GM18868 (cell line): ENCODE measurements around the gene CLCN6.

Experiments used
- ATAC-seq: cut with Tn5 transposase; IDR thresholded peaks from one replicate; pipeline ENCODE4 v1.9.1; 2021; ENCODE audit warnings: mild to moderate bottlenecking, moderate library complexity; ENCODE audit not compliant: unreplicated experiment

CLCN6 gene, protein sequence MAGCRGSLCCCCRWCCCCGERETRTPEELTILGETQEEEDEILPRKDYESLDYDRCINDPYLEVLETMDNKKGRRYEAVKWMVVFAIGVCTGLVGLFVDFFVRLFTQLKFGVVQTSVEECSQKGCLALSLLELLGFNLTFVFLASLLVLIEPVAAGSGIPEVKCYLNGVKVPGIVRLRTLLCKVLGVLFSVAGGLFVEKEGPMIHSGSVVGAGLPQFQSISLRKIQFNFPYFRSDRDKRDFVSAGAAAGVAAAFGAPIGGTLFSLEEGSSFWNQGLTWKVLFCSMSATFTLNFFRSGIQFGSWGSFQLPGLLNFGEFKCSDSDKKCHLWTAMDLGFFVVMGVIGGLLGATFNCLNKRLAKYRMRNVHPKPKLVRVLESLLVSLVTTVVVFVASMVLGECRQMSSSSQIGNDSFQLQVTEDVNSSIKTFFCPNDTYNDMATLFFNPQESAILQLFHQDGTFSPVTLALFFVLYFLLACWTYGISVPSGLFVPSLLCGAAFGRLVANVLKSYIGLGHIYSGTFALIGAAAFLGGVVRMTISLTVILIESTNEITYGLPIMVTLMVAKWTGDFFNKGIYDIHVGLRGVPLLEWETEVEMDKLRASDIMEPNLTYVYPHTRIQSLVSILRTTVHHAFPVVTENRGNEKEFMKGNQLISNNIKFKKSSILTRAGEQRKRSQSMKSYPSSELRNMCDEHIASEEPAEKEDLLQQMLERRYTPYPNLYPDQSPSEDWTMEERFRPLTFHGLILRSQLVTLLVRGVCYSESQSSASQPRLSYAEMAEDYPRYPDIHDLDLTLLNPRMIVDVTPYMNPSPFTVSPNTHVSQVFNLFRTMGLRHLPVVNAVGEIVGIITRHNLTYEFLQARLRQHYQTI

DNA sequence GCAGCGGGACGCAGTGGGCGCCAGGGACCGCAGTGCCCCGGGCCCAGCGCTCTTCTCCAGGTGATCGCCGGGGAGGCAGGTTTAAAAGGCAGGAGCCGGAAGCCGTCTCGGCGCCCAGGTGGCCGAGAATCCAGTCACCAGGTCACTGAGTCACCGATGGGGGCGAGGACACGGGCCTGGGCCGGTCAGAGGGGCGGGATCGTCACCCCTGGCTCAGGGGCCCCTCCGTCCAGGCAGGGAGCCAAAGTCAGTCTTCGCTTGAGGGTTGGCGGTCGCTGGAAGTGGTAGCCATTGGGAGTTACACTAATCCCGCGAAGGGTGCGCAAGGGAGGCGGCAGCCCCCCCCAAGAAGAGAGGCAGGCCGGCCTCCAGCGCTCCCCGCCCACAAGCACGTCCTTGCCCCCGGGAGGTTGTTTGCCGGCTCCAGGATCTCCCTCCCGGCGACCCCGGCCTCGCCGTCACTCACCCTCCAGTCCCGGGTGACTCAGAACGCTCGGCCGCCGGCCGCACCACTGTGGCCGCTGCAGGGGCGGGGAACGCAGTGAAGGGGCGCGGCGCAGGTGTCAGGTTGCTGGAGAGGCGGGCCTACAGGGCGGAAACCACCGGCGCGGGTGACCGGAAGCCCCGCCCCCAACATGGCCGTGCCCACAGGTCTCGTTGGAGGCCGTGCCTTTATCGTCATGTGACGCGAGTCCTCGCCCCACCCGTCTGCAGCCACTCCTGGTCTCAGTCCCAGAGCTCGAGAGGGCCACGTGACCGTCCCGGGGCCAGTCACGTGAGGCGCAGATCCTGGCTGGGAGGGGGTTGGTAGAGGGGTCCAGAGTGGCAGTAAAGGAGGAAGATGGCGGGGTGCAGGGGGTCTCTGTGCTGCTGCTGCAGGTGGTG is at the start of gene CLCN6, which contains the start of gene MTHFR:
Gene CLCN6, plus strand, starts transcription at position 770 of the 885 bp plus-strand sequence. Its CDS starts 72 bp downstream, at position 842.
Gene MTHFR, minus strand, starts transcription at position 543 of the 885 bp plus-strand sequence. CDS start 2,848 bp downstream, outside the sequence.
- ATAC-seq: peak; percentile 85

DNA sequence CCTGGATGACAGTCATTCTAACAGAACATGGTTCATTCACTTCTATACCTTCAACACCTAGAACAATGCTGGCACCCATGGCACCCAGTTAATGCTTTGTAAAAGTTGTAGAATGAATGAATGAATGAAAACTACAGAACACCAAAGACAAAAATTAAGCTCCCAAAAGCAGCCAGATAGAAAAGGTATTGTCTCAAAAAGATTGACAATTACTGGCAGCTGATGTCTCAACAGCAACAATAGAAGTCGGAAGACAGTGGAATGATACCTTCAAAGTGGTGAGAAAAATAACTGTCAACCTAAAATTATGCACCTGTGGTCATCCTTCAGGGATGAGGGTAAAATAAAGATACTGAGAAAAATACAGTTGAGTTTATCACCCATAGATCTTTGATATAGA is 48.9 kb upstream of the CLCN6 start:
- ATAC-seq: no peak

DNA sequence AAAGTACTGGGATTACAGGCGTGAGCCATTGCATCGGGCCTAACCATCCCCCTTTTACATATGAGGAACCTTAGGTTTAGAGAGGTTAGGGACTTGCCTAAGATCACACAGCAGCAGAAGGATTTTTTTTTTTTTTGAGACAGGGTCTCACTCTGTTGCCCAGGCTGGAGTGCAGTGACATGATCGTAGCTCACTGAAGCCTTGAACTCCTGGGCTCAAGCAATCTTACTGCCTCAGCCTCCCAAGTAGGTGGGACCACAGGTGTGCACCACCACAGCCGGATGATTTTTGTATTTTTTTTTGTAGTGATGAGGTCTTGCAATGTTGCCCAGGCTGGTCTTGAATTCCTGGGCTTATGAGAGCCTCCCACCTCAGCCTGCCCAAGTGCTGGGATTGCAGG is 46.2 kb upstream of the CLCN6 start:
- ATAC-seq: no peak

DNA sequence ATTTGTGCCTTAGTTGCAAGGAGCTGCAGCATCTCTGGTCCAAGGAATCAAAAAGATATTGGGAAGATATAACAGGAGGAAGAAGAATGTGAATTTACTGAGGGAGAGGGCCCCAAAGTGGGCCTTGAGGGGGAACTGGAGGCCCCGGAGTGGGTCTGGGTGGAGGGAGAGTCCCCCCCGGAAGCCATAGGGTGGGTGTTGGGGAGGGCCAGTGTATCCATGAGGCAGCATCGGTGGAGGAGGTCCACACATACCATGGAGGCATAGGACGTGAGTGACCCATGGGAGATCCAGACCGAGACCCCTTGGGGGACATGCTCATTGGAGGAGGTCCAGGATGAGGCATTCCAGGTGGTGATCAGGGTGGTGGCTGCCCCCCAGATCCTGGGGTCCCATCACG is 44.7 kb upstream of the CLCN6 start:
- ATAC-seq: no peak

DNA sequence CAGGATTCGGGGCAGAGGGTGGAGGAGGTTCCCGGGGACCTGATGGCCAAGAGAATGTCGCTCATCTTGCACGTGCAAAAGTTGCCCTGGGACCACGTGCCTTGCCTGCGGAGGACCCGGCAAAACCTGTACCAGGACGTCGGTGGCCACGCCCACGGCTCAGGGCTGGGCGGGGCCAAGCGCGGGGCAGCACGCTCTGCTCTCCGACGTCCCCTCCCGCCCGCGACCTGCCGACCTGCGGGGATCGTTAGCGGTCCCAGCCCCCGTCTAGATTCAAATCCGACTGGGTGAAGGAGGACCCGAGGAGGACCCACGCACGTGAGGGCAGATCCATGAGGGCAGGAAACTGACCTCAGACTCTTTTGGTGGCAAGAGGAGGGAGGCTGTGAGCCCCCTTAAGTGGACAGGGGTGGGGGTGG is 44.0 kb upstream of the CLCN6 start, which contains the start of gene C1orf167:
Gene C1orf167, plus strand, starts transcription at position 206 of the 419 bp plus-strand sequence. CDS start 2,208 bp downstream, outside the sequence.
- ATAC-seq: no peak

DNA sequence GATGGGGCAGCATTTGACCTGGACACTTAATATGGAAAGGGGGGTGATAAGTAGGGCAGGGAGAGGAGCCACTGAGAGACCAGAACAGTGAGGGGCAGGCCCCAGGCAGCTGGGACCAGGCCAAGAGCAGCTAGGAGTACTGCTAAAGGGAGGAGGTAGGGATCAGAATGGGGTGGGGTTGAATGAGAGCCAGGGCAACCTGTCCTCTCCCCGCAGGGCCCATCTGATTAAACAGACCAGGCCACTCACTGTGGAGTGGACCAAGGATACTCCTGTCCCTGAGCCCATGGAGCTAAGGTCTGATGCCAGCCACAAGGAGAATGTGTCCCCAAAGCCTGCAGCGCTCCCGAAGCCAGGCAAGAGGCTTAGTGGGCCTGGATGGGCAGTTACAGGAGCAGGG is 41.9 kb upstream of the CLCN6 start:
- no peak for ATAC-seq

DNA sequence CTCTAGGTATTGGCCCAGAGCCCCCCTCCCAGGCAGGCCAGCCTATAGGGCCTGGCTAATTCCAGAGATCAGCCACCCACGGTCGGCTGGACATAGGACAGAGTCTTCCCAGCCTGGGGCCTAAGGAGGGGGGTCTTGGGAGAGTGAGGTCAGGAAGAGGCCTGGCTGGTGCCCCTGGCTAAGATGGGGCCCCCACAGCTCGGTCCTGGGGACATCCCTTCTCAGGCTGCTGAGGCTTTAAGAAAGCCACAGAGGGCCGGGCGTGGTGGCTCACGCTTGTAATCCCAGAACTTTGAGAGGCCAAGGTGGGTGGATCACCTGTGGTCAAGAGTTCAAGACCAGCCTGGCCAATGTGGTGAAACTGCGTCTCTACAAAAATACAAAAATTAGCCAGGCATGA is 41.5 kb upstream of the CLCN6 start:
- ATAC-seq: no peak

DNA sequence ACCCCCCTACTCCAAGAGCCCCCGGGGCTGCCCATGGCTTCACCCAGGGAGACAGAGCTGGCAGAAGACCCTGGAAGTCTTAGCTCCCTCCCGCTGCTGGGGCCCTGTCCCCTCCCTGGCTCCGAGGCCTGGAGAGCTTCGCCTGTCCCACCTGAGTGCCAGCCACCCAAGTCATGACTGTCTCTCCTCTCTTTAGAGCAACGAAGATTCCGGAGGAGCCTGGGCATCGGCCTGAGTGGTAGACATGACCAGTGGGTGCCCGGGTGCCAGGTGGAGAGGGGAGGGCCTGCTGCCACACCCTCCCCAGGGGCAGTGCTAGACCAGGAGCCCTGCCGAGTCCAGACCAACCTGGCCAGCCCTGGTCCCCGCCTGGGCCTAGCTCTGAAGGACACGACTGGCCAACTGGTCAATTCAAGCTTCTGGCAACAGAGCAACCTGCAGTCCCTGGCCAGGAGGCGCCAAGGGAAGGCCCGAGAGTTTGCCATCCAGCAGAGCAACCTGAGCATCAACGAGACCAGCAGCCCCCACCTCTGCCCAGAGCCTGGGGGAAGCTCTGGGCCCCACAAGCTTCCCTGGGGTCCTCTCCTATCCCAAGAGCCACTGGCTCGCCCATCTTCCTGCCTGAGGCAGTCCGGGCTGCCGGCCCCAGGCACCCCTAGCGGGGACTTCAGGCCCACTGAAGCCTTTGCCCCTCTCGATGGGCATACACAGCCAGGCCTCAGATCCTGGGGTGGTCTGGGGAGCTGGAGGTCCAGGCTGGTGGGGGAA is 40.1 kb upstream of the CLCN6 start:
- ATAC-seq: no peak

DNA sequence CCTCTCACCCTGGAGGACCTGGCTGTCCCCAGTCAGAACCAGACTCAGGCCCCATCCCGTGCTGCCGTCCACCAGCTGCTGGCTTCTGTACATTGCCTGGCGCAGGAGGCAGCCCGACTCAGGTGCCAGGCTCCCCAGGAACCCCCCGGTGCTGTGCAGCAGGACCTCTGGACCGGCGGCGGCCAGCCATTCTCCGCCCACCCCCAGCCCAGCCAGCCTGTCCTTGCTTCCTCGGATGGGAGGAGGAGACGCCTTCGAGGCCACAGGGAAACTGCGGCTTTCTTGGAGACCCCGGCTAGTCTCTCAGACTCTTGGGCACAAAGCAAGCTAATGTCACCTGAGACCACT is 39.6 kb upstream of the CLCN6 start:
- ATAC-seq: no peak

DNA sequence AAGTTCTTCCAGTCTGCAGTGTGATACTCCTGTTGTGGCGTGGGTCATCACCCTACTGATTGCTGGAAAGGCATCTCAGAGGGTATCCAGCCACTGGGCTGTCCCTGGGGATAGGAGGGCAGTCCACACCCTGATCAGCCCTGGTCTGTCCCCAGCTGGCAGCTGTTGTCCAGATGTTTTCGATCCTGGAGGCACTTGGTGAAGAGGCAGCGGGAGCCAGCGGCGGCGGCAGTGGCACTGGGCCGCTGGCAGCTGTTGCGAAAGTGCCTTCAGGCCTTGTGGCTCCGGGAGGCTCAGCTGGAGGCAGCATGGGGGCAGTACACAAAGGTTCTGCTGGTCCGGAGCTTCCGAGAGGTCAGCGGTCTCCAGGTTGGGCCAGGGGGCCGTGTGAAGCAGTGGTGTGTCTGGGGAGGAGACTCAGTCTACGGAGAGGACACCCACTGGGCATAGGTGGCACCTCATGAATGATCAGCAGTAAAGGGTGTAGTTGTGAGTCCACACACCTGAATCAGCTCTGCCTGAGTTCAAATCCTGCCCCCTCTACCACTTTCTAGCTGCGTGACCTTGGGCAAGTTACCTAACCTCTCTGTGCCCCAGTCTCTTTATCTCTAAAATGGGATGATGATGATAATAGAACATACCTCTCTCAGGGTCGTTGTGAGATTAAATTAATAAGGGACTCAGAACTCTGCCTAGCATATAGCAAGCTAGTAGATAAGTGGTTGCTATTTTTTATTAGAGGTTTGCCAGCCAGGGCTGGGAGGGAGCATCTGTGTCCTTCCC is 37.9 kb upstream of the CLCN6 start:
- ATAC-seq: no peak

DNA sequence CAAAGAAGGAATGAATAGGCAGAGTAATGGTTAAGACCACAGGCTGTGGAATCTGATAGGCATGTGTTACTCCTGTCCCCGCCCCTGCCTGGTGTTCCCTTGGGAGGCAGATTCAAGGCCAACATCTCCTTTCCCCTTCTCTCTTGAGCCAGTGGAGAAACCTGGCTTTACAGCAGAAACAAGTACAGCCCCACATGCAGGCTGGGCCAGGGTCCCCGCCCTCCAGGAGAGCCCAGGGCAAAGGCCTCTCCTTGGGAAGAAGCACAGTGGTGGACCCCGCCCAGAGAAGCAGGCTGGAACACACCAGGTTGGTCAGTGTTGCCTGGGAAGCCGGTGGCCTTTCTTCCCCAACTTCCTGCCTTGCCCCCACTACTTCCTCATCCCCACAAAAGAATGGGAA is 37.2 kb upstream of the CLCN6 start:
- no peak for ATAC-seq

DNA sequence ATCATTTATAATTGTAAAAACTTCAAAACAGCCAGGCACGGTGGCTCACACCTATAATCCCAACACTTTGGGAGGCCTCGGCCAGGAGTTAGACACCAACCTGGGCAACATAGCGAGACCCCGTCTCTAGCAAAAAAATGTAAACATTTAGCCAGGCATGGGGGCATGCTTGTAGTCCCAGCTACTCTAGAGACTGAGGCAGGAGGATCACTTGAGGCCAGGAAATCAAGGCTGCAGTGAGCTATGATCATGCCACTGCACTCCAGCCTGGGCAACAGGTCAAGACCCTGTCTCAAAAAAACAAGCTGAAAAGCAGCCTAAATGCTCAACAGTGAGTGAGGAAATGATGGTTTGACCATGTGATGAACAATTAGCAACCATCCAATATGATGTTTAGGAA is 36.7 kb upstream of the CLCN6 start:
- ATAC-seq: no peak

DNA sequence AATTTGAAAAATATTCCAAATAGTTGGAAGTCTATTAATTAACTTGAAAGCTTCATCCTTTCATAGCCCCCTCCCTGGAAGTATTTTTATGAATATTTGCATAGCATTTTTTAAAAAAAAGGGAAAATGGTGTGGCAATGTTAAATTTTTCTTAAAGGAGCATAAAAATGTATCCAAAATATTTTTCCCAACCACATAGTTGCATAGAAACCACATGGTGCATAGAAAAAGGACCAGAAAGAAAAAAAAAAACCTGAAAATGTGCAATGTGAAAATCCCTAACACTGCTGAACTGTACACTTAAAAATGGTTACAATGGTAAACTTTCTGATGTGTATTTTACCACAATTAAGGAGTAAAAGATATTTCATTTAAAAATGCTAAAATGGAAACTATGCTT is 36.0 kb upstream of the CLCN6 start:
- ATAC-seq: no peak

DNA sequence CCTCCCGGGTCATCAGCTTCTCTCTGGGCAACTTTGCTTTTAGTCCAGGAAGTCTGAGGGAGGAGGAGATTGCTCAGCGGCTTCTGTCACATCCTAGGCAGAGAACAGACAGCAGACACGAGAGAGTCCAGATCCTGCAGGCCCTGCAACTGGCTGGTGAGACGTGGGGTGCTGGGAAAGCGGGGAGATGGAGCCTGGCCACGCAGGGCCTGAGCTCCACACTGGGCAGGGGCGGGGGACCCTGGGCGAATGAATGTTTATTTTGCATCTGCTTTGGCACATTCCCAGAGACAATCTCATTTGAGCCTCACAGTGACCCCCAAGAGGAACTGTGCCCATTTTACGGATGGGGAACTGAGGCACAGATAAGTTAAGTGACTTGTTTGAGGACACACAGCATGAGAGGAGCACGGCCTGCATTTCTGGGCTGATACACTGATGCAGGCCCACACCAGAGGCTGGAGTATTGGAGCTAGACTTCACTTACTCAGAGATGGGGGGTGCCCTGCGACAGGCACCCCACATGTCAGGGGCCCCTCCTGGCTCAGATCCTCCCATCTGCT is 34.4 kb upstream of the CLCN6 start:
- no peak for ATAC-seq

DNA sequence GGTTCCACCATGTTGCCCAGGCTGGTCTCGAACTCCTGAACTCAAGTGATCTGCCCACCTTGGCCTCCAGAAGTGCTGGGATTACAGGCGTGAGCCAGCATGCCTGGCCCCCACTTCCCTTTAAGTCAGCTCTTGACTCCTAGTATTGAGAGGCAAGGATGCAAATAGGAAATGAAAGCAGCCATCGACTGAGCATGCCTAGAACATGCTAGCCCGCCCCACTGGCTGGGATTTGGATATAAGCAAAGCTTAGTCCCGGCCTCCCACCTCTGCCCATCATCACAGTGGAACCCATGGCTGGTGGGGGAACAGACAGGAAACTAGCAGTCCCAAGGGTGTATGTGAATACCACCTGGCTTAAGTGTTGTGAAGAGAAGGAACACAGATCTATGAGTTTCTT is 33.5 kb upstream of the CLCN6 start:
- ATAC-seq: no peak

DNA sequence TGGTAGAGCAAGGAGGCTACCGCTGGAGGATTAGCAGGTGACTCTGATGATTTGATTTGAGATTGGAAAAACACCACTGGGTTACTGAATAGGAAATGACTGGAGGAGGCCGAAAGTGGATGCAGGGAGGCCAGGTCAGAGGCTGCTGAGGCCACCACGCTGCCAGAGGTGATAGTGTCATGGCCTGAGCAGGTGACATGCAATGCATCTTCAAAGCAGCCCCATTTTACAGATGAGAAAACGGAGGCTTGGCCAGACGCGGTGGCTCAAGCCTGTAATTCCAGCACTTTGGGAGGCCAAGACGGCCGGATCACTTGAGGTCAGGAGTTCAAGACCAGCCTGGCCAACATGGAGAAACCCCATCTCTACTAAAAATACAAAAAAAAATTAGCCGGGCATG is 31.2 kb upstream of the CLCN6 start:
- no peak for ATAC-seq

DNA sequence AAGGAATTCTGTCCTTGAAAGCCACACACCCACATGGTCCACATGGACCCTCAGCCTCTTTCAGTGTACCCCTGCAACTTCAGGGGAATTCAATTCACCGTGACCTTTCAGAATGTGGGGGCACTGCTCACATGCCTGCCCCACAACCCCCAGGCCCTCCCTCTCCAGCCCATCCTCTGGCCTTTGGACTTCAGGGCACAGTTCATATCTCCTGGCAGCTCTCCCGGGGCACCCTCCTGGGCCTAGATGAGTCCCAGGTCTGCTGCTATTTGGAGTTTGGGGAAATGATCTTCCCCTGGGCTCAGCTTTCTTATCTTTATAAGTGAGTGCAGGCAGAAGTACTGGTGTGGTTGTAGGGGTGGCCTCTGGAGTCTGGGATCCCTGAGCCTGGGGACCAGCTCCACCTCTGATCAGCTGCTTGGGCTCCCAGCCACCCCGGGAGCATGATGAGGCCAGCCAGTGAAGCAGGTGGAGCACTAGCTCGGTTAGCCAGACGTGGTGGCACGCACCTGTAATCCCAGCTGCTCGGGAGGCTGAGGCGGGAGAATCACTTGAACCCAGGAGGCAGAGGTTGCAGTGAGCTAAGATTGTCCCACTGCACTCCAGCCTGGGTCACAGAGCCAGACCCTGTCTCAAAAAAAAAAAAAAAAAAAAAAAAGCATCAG is 28.2 kb upstream of the CLCN6 start:
- no peak for ATAC-seq

DNA sequence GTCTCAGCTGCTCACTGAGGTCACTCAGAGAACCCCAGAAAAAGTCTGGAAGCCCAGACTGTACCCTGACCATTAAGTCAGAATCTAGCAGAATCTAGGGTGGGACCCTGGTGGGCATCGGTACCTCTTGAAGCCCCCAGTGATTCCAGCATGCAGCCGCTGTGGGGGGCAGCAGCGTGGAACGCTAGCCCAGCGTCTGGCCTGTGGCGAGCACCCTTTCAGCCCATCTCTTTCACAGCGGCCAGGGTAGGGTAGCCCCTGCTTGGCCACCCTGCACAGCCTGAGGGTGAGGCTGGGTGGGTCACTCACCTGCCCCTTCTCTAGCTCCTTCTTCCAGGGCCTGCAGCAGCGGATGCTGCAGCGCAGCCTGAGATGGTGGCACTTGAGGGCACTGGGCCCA is 27.7 kb upstream of the CLCN6 start:
- ATAC-seq: no peak
